ENCODE results near the gene HSF4. TPM values are rescaled to one million over a fixed set of nuclear protein-coding genes. Genes with fewer than 3 reads are reported as not detected.

The HSF4 gene
- total RNA-seq (2022) (39.4 and 52.0 TPM in 2 replicates), Bru-seq, nascent RNA (percentile 54 among the genes with signal in this experiment), BruChase-seq, experiment 1, labeled RNA remaining after a 2-hour chase (percentile 60 among the genes with signal in this experiment), BruChase-seq, experiment 2, labeled RNA remaining after a 6-hour chase (percentile 71 among the genes with signal in this experiment)
- long read RNA-seq, partial matches to known transcripts, result 1 of 7 reads
- long read RNA-seq, other reads (novel, unspliced or antisense), result 6 of 7 reads

- BruUV-seq (replicated peaks), result no TSS peak
- H3K4me3 ChIP-seq (ENCODE audit: low read depth, low read length), result no peak within 1 kb of the TSS
- Mint-ChIP-seq H3K27me3 (ENCODE audit: insufficient read depth, unreplicated experiment) (no peaks in the 10 kb centered on the region), H3K4me1 (ENCODE audit: low read depth, unreplicated experiment) (peaks cover 7% of the 10 kb centered on the region), H3K27ac (ENCODE audit: unreplicated experiment) (no peak within 1 kb of the TSS), H3K36me3 (ENCODE audit: insufficient read depth, unreplicated experiment) (peaks cover 19% of the 10 kb centered on the region), H3K9me3 (ENCODE audit: unreplicated experiment) (no peaks in the 10 kb centered on the region), H3K4me3 (ENCODE audit: unreplicated experiment) (no peak within 1 kb of the TSS)
- intact Hi-C loops (cut with micrococcal nuclease; ENCODE audit: unreplicated experiment), result no loop called here
- POLR2A ChIA-PET, result no interaction called here
- TF ChIP-seq CTCF (IDR thresholded peaks at IDR 0.05; ENCODE audit: insufficient read depth in 1 of 2, low read depth in 1 of 2, low read length in 1 of 2, severe bottlenecking in 1 of 2, unreplicated experiment in 1 of 2), result no peak
- no peaks in the 10 kb centered on the region for H3K27me3 ChIP-seq (replicated peaks; ENCODE audit: control insufficient read depth, insufficient read depth, low read length)
- H3K9me3 ChIP-seq, result no peaks in the 10 kb centered on the region
- CTCF ChIA-PET, result interaction anchor here (0.6 kb wide), 1 partner anchor 82 kb away, joined by 3 read pairs; no protein-coding TSS in a partner anchor
- DNase-seq, result no peak
- no peaks in the 10 kb centered on the region for H3K36me3 ChIP-seq (ENCODE audit: control insufficient read depth, insufficient read depth, low read length)
- peaks cover 11% of the 10 kb centered on the region for H3K4me1 ChIP-seq
These were observed at the start of gene HSF4 for GRCh38 chr16:67164599-67165061. TSS of gene HSF4 (plus strand) at chr16:67164745. CDS start at chr16:67164812, 67 bp downstream.

- Histone ChIP-seq H3K9me3 (no peaks in the 10 kb centered on the region), H3K27me3 (replicated peaks; ENCODE audit: control insufficient read depth, insufficient read depth, low read length) (no peaks in the 10 kb centered on the region), H3K4me1 (peaks cover 36% of the 10 kb centered on the region), H3K4me3 (ENCODE audit: low read depth, low read length) (no peak overlapping the region), H3K36me3 (ENCODE audit: control insufficient read depth, insufficient read depth, low read length) (0 out of 2 replicates have a peak, but pooled peaks cover 2% of the 10 kb centered on the region)
- H3K4me3 Mint-ChIP-seq (ENCODE audit: unreplicated experiment), result no peak overlapping the region
- ChIA-PET POLR2A (no interaction called here), CTCF (no interaction called here)
- peaks cover 44% of the 10 kb centered on the region for H3K36me3 Mint-ChIP-seq (ENCODE audit: insufficient read depth, unreplicated experiment)
- H3K4me1 Mint-ChIP-seq (ENCODE audit: low read depth, unreplicated experiment), result peaks cover 33% of the 10 kb centered on the region
- BruUV-seq (replicated peaks), result no TSS peak
- no peak overlapping the region for H3K27ac Mint-ChIP-seq (ENCODE audit: unreplicated experiment)
- intact Hi-C loops (cut with micrococcal nuclease; ENCODE audit: unreplicated experiment), result no loop called here
- no peak for DNase-seq
- no peaks in the 10 kb centered on the region for H3K27me3 Mint-ChIP-seq (ENCODE audit: insufficient read depth, unreplicated experiment)
- H3K9me3 Mint-ChIP-seq (ENCODE audit: unreplicated experiment), result no peaks in the 10 kb centered on the region
- TF ChIP-seq CTCF (IDR thresholded peaks at IDR 0.05; ENCODE audit: insufficient read depth in 1 of 2, low read depth in 1 of 2, low read length in 1 of 2, severe bottlenecking in 1 of 2, unreplicated experiment in 1 of 2), result no peak
These were observed 49.8 kb upstream of the HSF4 start for GRCh38 chr16:67114793-67115192.

- Histone ChIP-seq H3K27me3 (replicated peaks; ENCODE audit: control insufficient read depth, insufficient read depth, low read length) (no peaks in the 10 kb centered on the region), H3K4me3 (ENCODE audit: low read depth, low read length) (no peak overlapping the region), H3K4me1 (peaks cover 35% of the 10 kb centered on the region), H3K36me3 (ENCODE audit: control insufficient read depth, insufficient read depth, low read length) (0 out of 2 replicates have a peak, but pooled peaks cover 2% of the 10 kb centered on the region), H3K9me3 (no peaks in the 10 kb centered on the region)
- TF ChIP-seq CTCF (IDR thresholded peaks at IDR 0.05; ENCODE audit: insufficient read depth in 1 of 2, low read depth in 1 of 2, low read length in 1 of 2, severe bottlenecking in 1 of 2, unreplicated experiment in 1 of 2), result no peak
- BruUV-seq (replicated peaks), result no TSS peak
- intact Hi-C loops (cut with micrococcal nuclease; ENCODE audit: unreplicated experiment), result no loop called here
- no peak overlapping the region for H3K4me3 Mint-ChIP-seq (ENCODE audit: unreplicated experiment)
- no peak for DNase-seq
- peaks cover 37% of the 10 kb centered on the region for H3K36me3 Mint-ChIP-seq (ENCODE audit: insufficient read depth, unreplicated experiment)
- ChIA-PET POLR2A (no interaction called here), CTCF (interaction anchor here (0.6 to 1.4 kb wide), 2 partner anchors 12 to 138 kb away, joined by 3 to 5 read pairs; no protein-coding TSS in a partner anchor)
- H3K4me1 Mint-ChIP-seq (ENCODE audit: low read depth, unreplicated experiment), result peaks cover 33% of the 10 kb centered on the region
- no peak overlapping the region for H3K27ac Mint-ChIP-seq (ENCODE audit: unreplicated experiment)
- H3K9me3 Mint-ChIP-seq (ENCODE audit: unreplicated experiment), result no peaks in the 10 kb centered on the region
- no peaks in the 10 kb centered on the region for H3K27me3 Mint-ChIP-seq (ENCODE audit: insufficient read depth, unreplicated experiment)
These were observed 48.9 kb upstream of the HSF4 start for GRCh38 chr16:67115639-67116038.
